KOPT-K1 (cell line): ENCODE results near the gene CDKN2B-AS1.

ENCODE experiments used
- H3K27ac ChIP-seq: fragments of 200-600 bp; sonication (generic); 2 replicates; pipeline ENCODE4 v1.5.1; 2016; ENCODE audit warnings: antibody characterized with exemption, mild to moderate bottlenecking, low read depth, low read length; ENCODE audit not compliant: poor library complexity, severe bottlenecking
- H3K36me3 ChIP-seq: fragments of 200-600 bp; sonication (generic); 2 replicates; pipeline ENCODE4 v1.5.1; 2017; ENCODE audit warnings: antibody characterized with exemption, mild to moderate bottlenecking, low read length, moderate library complexity; ENCODE audit not compliant: insufficient read depth
- H3K9me3 ChIP-seq: fragments of 200-600 bp; sonication (generic); 2 replicates; pipeline ENCODE4 v1.5.1; 2017; ENCODE audit warnings: antibody characterized with exemption, low read length, mild to moderate bottlenecking; ENCODE audit not compliant: insufficient read depth, poor library complexity, severe bottlenecking

CDKN2B-AS1 gene

DNA sequence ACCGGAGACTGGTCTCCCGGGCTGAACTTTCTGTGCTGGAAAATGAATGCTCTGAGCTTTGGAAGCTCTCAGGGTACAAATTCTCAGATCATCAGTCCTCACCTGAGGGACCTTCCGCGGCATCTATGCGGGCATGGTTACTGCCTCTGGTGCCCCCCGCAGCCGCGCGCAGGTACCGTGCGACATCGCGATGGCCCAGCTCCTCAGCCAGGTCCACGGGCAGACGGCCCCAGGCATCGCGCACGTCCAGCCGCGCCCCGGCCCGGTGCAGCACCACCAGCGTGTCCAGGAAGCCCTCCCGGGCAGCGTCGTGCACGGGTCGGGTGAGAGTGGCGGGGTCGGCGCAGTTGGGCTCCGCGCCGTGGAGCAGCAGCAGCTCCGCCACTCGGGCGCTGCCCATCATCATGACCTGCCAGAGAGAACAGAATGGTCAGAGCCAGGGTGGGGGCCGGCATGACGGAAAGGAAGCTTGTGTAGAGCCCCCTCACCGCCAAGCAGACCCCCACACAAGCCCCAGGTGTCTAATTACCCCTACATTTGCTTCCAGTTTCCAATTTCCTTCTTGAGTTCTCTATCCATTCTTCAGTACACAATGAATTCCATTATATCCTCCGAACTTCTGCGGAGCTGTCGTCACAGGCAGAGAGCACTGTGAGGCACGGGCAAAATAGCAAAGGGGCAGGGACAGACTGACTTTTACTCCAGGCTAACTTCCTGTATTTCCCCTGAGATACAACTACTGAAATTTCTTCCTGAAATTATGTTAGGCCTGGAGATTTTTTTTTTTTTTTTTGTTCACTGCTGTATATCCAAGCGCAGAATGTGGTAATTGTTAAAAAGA is 23.6 kb upstream of the CDKN2B-AS1 start:
- no peaks in the 10 kb centered on the region for H3K9me3 ChIP-seq
- H3K36me3 ChIP-seq = peaks cover 60% of the 10 kb centered on the region

DNA sequence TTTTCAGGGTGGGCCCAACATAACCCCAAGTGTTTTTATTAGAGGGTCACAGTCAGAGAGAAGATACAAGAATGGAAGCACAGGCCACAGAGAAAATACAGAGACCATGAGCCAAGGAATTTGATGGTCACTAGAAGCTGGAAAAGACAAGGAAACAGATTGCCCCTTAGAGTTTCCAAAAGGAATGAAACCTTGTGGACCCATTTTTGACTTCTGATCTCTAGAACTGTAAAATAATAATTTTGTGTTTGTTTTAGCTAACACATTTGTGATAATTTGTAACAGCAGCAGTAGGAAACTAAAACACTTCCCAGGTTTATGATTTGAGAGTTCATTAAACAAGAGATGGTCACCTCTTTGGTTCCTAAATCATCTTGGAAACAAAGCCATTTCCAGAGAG is 22.2 kb upstream of the CDKN2B-AS1 start:
- Histone ChIP-seq H3K36me3 (peaks cover 51% of the 10 kb centered on the region), H3K9me3 (no peaks in the 10 kb centered on the region), H3K27ac (peak overlapping the region; percentile 100)

More for the DNA sequence above, 23.6 kb upstream of the CDKN2B-AS1 start:
- no peak overlapping the region for H3K27ac ChIP-seq

DNA sequence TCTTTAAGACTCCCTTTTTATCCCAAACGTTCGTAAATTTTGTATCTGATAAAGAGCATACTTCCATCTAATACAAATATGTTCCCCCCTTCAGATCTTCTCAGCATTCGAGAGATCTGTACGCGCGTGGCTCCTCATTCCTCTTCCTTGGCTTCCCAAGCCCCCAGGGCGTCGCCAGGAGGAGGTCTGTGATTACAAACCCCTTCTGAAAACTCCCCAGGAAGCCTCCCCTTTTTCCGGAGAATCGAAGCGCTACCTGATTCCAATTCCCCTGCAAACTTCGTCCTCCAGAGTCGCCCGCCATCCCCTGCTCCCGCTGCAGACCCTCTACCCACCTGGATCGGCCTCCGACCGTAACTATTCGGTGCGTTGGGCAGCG is 20.3 kb upstream of the CDKN2B-AS1 start:
- Histone ChIP-seq H3K9me3 (no peaks in the 10 kb centered on the region), H3K27ac (peak overlapping the region; percentile 100), H3K36me3 (peaks cover 32% of the 10 kb centered on the region)

DNA sequence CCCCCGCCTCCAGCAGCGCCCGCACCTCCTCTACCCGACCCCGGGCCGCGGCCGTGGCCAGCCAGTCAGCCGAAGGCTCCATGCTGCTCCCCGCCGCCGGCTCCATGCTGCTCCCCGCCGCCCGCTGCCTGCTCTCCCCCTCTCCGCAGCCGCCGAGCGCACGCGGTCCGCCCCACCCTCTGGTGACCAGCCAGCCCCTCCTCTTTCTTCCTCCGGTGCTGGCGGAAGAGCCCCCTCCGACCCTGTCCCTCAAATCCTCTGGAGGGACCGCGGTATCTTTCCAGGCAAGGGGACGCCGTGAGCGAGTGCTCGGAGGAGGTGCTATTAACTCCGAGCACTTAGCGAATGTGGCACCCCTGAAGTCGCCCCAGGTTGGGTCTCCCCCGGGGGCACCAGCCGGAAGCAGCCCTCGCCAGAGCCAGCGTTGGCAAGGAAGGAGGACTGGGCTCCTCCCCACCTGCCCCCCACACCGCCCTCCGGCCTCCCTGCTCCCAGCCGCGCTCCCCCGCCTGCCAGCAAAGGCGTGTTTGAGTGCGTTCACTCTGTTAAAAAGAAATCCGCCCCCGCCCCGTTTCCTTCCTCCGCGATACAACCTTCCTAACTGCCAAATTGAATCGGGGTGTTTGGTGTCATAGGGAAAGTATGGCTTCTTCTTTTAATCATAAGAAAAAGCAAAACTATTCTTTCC is 19.7 kb upstream of the CDKN2B-AS1 start:
- Histone ChIP-seq H3K9me3 (no peaks in the 10 kb centered on the region), H3K36me3 (peaks cover 26% of the 10 kb centered on the region), H3K27ac (peak overlapping the region; percentile 100)

DNA sequence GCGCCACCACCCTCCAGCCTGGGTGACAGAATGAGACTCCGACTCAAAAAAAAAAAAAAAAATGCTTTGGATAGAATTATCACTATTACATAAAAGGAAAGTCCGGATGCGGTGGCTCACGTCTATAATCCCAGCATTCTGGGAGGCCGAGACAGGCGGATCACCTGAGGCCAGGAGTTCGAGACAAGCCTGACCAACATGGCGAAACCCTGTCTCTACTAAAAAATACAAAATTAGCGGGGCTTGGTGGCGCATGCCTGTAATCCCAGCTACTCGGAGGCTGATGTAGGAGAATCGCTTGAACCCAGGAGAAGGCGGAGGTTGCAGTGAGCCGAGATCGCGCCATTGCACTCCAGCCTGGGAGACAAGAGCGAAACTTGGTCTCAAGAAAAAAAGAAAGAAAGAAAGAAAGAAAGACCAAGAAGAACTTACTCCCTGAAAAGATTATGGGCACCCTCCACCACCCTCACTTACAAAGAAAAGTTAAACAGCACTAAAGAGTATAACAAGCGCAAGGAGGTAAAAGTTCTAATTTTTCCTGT is 18.2 kb upstream of the CDKN2B-AS1 start:
- Histone ChIP-seq H3K36me3 (peaks cover 11% of the 10 kb centered on the region), H3K9me3 (no peaks in the 10 kb centered on the region), H3K27ac (peak overlapping the region; percentile 100)

DNA sequence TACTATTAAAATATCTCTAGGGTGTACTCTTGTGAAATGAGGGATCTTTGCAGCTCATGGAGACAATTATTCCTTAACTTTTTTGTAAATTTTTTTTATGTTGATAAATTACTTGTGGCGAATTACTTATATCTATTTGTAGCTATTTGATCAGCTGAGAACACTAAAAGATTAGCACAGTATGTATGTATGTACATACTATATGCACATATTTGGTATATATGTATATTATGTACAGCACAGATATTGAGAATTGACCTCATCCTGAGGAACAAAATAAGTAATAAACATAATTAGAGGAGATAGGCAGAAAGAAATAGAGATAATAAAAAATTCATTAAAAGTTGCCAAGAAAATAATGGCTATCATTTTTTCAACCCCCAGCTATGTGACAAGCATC is 12.2 kb upstream of the CDKN2B-AS1 start:
- Histone ChIP-seq H3K9me3 (no peaks in the 10 kb centered on the region), H3K36me3 (no peaks in the 10 kb centered on the region), H3K27ac (peak overlapping the region; percentile 37)

DNA sequence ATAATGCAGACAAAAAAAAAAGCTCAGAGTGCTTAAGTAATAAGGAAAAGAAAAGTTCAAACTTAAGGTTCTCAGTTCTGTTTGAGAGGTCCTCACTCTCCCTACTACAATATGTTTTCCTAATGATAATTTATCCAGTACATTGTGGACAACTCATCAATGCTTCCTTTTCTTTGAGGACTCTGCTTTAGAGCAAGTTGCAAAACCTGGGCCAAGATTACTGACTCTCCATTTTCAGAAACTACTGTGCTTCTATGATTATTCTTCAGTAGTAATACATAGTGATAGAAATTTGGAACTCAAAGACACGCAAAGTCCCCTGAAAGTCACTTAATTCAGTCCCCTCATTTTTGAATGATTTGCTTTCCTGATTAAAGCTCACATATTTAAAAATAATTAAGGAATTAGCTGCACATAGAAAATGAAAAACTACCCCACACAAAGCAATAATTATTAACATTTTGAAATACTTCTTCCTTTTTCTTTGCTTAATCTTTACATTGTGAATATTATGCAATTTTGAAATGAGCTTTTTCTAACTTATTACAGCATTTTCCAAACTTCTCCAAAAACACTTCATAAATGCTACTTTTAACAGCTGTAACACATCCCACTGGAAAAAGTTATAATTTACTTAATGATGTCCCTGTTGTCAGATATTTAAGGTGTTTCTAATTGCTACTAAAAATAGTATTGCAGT is 11.6 kb upstream of the CDKN2B-AS1 start:
- Histone ChIP-seq H3K9me3 (no peaks in the 10 kb centered on the region), H3K36me3 (no peaks in the 10 kb centered on the region), H3K27ac (peak overlapping the region; percentile 37)

DNA sequence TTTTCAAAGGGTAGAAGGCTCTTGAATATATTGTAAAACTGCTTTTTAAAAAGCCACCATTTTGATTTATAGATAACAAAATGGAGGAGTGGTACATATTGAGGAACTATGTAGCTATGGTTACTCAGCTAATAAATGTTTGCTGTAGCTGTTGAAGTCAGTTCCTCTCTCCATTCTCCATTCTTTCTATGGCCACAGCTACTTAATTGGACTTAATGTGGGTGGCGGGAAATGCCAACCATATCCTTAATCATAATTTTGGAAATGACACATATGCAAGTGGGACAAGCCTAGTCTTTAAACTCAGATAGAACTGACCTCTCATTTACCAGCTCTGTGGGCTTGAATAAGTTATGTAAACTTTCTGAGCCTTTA is 11.0 kb upstream of the CDKN2B-AS1 start:
- no peaks in the 10 kb centered on the region for H3K9me3 ChIP-seq
- H3K27ac ChIP-seq = peak overlapping the region; percentile 37
- H3K36me3 ChIP-seq = no peaks in the 10 kb centered on the region

DNA sequence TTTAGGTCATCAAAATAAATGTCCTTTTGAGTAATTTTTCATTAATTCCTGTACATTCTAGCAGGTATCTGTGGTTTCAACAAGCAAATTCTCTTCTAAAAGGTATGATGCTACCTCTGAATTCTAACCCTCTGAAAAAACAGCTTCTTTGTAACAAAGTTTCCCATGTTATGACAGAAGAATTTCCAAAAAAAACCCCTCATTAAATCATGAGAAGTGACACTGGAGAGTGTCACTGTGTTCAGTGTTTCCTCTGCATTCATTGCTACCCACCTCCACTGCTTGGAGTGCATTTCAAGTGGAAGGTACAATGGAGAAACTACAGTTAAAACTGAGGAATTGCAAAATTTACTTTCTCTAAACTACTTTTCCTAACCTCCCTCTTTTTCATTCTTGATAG is 10.5 kb upstream of the CDKN2B-AS1 start:
- Histone ChIP-seq H3K27ac (no peak overlapping the region), H3K9me3 (no peaks in the 10 kb centered on the region), H3K36me3 (no peaks in the 10 kb centered on the region)

DNA sequence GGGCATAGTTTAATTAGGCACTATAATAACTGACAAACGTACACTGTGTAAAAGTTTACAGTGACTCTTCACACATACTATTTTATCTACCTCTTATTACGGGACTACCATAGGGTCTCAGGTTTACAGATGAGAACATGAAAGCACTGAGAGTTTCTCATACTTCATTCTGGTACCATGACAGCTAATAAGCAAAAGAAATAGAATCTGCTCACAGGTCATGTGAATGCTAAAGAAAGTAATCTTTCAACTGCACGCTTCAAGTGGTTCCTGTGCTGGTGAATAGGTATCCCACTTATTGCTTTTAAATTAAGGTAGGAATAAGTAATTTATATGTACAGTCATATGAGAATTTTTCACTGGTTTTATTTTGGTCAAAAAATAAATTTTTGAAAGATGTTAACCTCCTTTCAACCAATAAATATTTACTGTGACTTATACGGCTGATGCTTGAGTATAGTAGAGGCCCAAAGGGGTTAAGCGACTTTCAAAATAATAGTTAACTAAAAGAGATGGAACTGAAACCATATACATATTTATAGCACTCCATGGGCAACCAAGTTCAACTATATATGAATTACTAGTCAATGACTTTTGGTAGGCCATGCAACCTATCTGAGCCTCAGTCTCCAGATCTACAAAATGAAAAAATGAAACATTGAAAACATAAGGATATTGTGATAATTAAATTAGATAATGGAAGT is 8.5 kb upstream of the CDKN2B-AS1 start:
- H3K9me3 ChIP-seq = no peaks in the 10 kb centered on the region
- peak overlapping the region; percentile 72 for H3K27ac ChIP-seq
- H3K36me3 ChIP-seq = peaks cover 10% of the 10 kb centered on the region; the same call in 1 of the 2 replicates

DNA sequence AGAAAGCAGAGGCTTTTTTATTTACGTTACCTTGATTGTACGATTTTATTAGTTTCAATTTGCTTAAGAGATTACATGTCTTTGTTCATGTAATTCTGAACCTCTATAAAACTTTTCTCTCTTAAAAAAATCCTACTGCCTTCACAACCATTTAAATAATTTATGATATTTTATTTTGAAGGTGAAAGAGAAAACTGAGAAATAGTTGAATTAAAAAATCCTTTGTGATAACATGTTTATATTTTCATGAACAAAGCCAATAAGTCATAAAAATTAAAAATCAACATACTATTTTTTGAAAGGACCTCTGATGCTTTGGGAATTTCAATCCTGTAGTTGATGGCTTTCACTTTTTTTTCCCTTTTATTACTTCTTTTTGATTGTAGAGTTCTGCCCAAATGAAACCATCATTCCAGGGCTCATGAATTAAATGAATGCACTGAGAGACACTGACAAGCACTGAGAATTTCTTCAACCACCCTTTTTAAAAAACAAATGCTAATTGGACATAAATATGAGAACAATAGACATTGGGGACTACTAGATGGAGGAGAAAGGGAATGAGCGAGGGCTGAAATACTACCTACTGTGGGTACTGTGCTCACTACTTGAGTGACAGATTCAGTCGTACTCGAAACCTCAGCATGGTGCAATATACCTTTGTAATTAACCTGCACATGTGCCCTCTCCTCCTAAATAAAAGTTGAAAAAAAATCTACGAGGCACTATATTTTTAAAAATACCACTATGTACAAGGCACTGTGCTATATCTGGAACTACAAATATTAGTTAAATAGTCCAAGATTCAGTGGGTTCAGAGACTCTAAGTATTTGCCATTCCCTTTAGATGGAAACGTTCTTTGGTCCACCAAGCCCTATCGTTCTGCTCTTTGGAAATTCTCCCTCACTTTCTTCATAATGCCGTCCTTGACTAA is 6.3 kb upstream of the CDKN2B-AS1 start:
- Histone ChIP-seq H3K36me3 (peaks cover 10% of the 10 kb centered on the region; the same call in 1 of the 2 replicates), H3K9me3 (no peaks in the 10 kb centered on the region), H3K27ac (peak overlapping the region; percentile 72)

DNA sequence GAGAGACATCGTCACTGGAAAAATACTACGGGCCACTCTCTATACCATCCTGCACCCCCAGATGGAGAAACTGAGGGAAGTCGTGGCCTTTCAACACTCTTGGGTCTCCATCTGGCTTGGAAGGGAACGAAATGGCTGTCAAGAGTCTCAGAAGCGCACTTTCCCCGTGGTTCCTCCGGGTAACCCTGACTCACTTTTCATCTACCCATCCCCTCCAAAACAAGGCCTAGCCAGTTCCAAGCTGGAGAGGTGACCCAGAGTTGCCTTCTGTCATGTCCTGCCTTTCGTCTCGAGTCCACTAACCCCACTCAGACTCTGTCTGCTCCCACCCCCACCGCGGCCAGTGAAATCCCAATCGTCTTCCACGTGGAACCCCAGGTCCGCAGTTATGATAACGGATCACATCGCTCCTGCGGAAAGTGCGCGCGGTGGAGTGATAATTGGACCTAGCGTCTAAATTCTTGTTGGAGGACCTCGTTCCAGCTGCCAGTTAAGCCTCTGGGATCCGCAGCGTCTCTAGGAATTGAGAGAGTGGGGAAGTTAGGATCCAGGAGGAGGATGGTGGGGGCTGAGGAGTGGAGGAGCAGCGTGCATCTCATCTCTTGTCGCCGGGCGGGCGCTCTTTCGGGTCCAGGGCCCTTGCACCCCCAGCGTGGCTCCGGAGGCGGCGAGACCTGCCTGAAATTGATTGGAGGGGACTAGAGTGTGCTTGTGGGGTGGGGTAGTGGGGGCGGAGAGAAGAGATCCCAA is 5.0 kb upstream of the CDKN2B-AS1 start:
- H3K36me3 ChIP-seq = peaks cover 10% of the 10 kb centered on the region; the same call in 1 of the 2 replicates
- no peaks in the 10 kb centered on the region for H3K9me3 ChIP-seq
- H3K27ac ChIP-seq = peak overlapping the region; percentile 69
